HEK293 (cell line): ENCODE measurements around the gene CDH3.

Source experiments
- CTCF ChIA-PET: fragments of 350-600 bp; formaldehyde crosslinking; extraction: SDS; loops from one replicate; lab custom pipeline; 2021; ENCODE audit warnings: antibody characterized with exemption; lab: Yijun Ruan, JAX
- POLR2A ChIA-PET: fragments of 300-600 bp; formaldehyde crosslinking; extraction: SDS; loops from one replicate; lab custom pipeline; 2020; ENCODE audit warnings: antibody characterized with exemption, inconsistent platforms; lab: Yijun Ruan, JAX
- H3K27ac ChIP-seq: fragments of 200-500 bp; sonication (Bioruptor generic); 2 replicates; pipeline ENCODE4 v1.5.1; 2014; ENCODE audit warnings: low read depth, low read length, control low read depth, inconsistent platforms; ENCODE audit errors: extremely low read depth
- H3K36me3 ChIP-seq, 2 experiments: fragments of 200-500 bp in 1 of 2; sonication (Bioruptor generic) in 1 of 2; 1 replicate in 1 of 2; 2 replicates in 1 of 2; pipeline ENCODE4 v1.5.1; 2014 to 2017; ENCODE audit warnings: inconsistent platforms in 2 of 2, low read length in 2 of 2; ENCODE audit not compliant: control insufficient read depth in 2 of 2, insufficient read depth in 1 of 2
- H3K4me1 ChIP-seq: fragments of 200-500 bp; sonication (Bioruptor generic); 2 replicates; pipeline ENCODE4 v1.5.1; 2014; ENCODE audit warnings: mild to moderate bottlenecking, low read length, inconsistent platforms; ENCODE audit not compliant: control insufficient read depth, insufficient read depth
- H3K4me3 ChIP-seq: 2 replicates; pipeline ENCODE4 v1.5.1; 2011; ENCODE audit warnings: low read depth, mild to moderate bottlenecking, control low read depth, low read length, moderate library complexity
- H3K9me3 ChIP-seq: fragments of 200-500 bp; sonication (Bioruptor generic); 2 replicates; pipeline ENCODE4 v1.5.1; 2014; ENCODE audit warnings: low read depth, low read length, inconsistent platforms; ENCODE audit not compliant: control insufficient read depth, insufficient read depth
- GLI4 ChIP-seq: fragments of 450-650 bp; formaldehyde crosslinking; IDR thresholded peaks from 2 replicates; pipeline ENCODE4 v1.5.1; 2016; ENCODE audit warnings: missing biosample characterization, missing genetic modification characterization
- HOXA7 ChIP-seq: sonication (generic); formaldehyde crosslinking; IDR thresholded peaks from 2 replicates; pipeline ENCODE4 v1.8.1; 2022; ENCODE audit warnings: missing genetic modification reagents, borderline replicate concordance
- ZNF10 ChIP-seq: fragments of 450-650 bp; formaldehyde crosslinking; IDR thresholded peaks from 2 replicates; pipeline ENCODE4 v1.5.1; 2017; ENCODE audit warnings: missing biosample characterization, missing genetic modification characterization
- ZNF2 ChIP-seq: fragments of 450-650 bp; formaldehyde crosslinking; IDR thresholded peaks from 2 replicates; pipeline ENCODE4 v1.5.1; 2016; ENCODE audit warnings: missing biosample characterization, missing genetic modification characterization
- ZNF302 ChIP-seq: fragments of 450-650 bp; formaldehyde crosslinking; IDR thresholded peaks from 2 replicates; pipeline ENCODE4 v1.5.1; 2016; ENCODE audit warnings: missing biosample characterization, missing genetic modification characterization, low read depth
- TF ChIP-seq, protein P1 (sequence below): fragments of 450-650 bp; formaldehyde crosslinking; IDR thresholded peaks from 2 replicates; pipeline ENCODE4 v1.5.1; 2016; ENCODE audit warnings: missing biosample characterization, missing genetic modification characterization
- TF ChIP-seq, protein P2 (sequence below): fragments of 450-650 bp; formaldehyde crosslinking; IDR thresholded peaks from 2 replicates; pipeline ENCODE4 v1.5.1; 2016; ENCODE audit warnings: missing biosample characterization, missing genetic modification characterization
- TF ChIP-seq, protein P3 (sequence below): fragments of 450-650 bp; formaldehyde crosslinking; IDR thresholded peaks from 2 replicates; pipeline ENCODE4 v1.5.1; 2016; ENCODE audit warnings: missing biosample characterization, missing genetic modification characterization, borderline replicate concordance
- TF ChIP-seq, protein P4 (sequence below): fragments of 450-650 bp; formaldehyde crosslinking; IDR thresholded peaks from 2 replicates; pipeline ENCODE4 v1.5.1; 2017; ENCODE audit warnings: missing biosample characterization, missing genetic modification characterization
- TF ChIP-seq, protein P5 (sequence below): fragments of 450-650 bp; formaldehyde crosslinking; IDR thresholded peaks from 2 replicates; pipeline ENCODE4 v1.5.1; 2016; ENCODE audit warnings: missing biosample characterization, missing genetic modification characterization
- TF ChIP-seq, protein P6 (sequence below): fragments of 450-650 bp; formaldehyde crosslinking; IDR thresholded peaks from 2 replicates; pipeline ENCODE4 v1.5.1; 2016; ENCODE audit warnings: missing biosample characterization, missing genetic modification characterization, borderline replicate concordance
- TF ChIP-seq, protein P7 (sequence below): fragments of 450-650 bp; formaldehyde crosslinking; IDR thresholded peaks from 2 replicates; pipeline ENCODE4 v1.5.1; 2016; ENCODE audit warnings: missing biosample characterization, missing genetic modification characterization

Gene CDH3

DNA sequence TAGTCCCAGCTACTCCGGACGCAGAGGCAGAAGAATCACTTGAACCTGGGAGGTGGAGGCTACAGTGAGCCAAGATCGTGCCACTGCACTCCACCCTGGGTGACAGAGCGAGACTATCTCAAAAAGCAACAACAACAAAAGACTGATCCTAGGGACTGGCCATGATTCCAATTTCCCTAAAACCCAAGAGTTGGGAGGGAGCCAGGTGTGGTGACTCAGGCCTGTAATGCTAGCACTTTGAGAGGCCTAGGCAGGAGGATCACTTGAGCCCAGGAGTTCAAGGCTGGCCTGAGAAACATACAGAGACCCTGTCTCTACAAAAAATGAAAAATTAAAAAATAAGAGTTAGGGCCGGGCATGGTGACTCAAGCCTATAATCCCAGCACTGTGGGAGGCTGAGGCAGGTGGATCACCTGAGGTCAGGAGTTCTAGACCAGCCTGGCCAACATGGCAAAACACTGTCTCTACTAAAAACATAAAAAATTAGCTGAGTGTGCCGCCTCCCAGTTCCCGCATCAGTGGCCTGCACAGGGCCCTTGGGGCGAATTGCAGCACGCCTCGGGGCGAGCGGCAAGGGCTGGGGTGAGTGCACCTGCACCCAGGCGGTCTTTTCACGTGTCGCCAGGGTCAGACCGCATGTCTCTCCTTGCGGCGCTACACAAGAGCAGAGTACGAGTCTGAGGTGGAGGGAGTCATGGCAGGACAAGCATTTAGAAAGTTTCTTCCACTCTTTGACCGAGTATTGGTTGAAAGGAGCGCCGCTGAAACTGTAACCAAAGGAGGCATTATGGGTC lies 40.8 kb downstream of the CDH3 start (continued):
- TF ChIP-seq, protein P1, sequence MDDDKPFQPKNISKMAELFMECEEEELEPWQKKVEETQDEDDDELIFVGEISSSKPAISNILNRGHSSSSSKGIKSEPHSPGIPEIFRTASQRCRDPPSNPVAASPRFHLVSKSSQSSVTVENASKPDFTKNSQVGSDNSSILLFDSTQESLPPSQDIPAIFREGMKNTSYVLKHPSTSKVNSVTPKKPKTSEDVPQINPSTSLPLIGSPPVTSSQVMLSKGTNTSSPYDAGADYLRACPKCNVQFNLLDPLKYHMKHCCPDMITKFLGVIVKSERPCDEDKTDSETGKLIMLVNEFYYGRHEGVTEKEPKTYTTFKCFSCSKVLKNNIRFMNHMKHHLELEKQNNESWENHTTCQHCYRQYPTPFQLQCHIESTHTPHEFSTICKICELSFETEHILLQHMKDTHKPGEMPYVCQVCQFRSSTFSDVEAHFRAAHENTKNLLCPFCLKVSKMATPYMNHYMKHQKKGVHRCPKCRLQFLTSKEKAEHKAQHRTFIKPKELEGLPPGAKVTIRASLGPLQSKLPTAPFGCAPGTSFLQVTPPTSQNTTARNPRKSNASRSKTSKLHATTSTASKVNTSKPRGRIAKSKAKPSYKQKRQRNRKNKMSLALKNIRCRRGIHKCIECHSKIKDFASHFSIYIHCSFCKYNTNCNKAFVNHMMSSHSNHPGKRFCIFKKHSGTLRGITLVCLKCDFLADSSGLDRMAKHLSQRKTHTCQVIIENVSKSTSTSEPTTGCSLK (tag by site-specific recombination), result no peak
- TF ChIP-seq, protein P2, sequence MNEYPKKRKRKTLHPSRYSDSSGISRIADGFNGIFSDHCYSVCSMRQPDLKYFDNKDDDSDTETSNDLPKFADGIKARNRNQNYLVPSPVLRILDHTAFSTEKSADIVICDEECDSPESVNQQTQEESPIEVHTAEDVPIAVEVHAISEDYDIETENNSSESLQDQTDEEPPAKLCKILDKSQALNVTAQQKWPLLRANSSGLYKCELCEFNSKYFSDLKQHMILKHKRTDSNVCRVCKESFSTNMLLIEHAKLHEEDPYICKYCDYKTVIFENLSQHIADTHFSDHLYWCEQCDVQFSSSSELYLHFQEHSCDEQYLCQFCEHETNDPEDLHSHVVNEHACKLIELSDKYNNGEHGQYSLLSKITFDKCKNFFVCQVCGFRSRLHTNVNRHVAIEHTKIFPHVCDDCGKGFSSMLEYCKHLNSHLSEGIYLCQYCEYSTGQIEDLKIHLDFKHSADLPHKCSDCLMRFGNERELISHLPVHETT (tag by site-specific recombination), result no peak
- TF ChIP-seq, protein P3, sequence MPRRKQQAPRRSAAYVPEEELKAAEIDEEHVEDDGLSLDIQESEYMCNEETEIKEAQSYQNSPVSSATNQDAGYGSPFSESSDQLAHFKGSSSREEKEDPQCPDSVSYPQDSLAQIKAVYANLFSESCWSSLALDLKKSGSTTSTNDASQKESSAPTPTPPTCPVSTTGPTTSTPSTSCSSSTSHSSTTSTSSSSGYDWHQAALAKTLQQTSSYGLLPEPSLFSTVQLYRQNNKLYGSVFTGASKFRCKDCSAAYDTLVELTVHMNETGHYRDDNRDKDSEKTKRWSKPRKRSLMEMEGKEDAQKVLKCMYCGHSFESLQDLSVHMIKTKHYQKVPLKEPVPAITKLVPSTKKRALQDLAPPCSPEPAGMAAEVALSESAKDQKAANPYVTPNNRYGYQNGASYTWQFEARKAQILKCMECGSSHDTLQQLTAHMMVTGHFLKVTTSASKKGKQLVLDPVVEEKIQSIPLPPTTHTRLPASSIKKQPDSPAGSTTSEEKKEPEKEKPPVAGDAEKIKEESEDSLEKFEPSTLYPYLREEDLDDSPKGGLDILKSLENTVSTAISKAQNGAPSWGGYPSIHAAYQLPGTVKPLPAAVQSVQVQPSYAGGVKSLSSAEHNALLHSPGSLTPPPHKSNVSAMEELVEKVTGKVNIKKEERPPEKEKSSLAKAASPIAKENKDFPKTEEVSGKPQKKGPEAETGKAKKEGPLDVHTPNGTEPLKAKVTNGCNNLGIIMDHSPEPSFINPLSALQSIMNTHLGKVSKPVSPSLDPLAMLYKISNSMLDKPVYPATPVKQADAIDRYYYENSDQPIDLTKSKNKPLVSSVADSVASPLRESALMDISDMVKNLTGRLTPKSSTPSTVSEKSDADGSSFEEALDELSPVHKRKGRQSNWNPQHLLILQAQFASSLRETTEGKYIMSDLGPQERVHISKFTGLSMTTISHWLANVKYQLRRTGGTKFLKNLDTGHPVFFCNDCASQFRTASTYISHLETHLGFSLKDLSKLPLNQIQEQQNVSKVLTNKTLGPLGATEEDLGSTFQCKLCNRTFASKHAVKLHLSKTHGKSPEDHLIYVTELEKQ, result no peak
- TF ChIP-seq, protein P4, sequence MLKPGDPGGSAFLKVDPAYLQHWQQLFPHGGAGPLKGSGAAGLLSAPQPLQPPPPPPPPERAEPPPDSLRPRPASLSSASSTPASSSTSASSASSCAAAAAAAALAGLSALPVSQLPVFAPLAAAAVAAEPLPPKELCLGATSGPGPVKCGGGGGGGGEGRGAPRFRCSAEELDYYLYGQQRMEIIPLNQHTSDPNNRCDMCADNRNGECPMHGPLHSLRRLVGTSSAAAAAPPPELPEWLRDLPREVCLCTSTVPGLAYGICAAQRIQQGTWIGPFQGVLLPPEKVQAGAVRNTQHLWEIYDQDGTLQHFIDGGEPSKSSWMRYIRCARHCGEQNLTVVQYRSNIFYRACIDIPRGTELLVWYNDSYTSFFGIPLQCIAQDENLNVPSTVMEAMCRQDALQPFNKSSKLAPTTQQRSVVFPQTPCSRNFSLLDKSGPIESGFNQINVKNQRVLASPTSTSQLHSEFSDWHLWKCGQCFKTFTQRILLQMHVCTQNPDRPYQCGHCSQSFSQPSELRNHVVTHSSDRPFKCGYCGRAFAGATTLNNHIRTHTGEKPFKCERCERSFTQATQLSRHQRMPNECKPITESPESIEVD (tag by site-specific recombination), result no peak
- TF ChIP-seq ZNF10 (no peak), ZNF2 (tag by site-specific recombination) (no peak)
- TF ChIP-seq, protein P5, sequence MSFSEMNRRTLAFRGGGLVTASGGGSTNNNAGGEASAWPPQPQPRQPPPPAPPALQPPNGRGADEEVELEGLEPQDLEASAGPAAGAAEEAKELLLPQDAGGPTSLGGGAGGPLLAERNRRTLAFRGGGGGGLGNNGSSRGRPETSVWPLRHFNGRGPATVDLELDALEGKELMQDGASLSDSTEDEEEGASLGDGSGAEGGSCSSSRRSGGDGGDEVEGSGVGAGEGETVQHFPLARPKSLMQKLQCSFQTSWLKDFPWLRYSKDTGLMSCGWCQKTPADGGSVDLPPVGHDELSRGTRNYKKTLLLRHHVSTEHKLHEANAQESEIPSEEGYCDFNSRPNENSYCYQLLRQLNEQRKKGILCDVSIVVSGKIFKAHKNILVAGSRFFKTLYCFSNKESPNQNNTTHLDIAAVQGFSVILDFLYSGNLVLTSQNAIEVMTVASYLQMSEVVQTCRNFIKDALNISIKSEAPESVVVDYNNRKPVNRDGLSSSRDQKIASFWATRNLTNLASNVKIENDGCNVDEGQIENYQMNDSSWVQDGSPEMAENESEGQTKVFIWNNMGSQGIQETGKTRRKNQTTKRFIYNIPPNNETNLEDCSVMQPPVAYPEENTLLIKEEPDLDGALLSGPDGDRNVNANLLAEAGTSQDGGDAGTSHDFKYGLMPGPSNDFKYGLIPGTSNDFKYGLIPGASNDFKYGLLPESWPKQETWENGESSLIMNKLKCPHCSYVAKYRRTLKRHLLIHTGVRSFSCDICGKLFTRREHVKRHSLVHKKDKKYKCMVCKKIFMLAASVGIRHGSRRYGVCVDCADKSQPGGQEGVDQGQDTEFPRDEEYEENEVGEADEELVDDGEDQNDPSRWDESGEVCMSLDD (tag by site-specific recombination), result no peak

DNA sequence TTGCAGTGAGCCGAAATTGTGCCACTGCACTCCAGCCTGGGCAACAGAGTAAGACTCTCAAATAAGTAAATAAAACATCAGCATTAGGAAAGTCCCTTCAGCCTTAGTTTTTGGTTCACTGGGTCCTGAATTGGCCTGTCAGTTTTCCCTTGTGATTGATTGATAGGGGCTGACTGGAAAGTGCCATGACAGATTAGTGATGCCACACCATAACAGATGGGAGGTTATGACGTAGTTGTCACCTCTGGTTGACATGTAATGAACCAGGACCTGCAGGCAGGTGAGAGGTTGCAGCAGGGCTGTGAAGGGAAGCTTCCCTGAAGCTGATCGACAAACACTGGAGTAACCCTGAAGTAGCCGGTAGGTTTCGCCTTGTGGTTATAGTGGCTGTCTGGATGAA lies 41.8 kb downstream of the CDH3 start:
- ChIA-PET CTCF (interaction anchor here (0.6 to 1.1 kb wide), 2 partner anchors 96 to 187 kb away, joined by 3 to 6 read pairs; no protein-coding TSS in a partner anchor), POLR2A (no interaction called here)
- Histone ChIP-seq H3K27ac (no peak overlapping the region), H3K4me3 (no peak overlapping the region), H3K36me3 (no peaks in the 10 kb centered on the region; a peak in 1 of 3 replicates)
- TF ChIP-seq, protein P6, sequence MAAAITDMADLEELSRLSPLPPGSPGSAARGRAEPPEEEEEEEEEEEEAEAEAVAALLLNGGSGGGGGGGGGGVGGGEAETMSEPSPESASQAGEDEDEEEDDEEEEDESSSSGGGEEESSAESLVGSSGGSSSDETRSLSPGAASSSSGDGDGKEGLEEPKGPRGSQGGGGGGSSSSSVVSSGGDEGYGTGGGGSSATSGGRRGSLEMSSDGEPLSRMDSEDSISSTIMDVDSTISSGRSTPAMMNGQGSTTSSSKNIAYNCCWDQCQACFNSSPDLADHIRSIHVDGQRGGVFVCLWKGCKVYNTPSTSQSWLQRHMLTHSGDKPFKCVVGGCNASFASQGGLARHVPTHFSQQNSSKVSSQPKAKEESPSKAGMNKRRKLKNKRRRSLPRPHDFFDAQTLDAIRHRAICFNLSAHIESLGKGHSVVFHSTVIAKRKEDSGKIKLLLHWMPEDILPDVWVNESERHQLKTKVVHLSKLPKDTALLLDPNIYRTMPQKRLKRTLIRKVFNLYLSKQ, result no peak
- TF ChIP-seq, protein P7, sequence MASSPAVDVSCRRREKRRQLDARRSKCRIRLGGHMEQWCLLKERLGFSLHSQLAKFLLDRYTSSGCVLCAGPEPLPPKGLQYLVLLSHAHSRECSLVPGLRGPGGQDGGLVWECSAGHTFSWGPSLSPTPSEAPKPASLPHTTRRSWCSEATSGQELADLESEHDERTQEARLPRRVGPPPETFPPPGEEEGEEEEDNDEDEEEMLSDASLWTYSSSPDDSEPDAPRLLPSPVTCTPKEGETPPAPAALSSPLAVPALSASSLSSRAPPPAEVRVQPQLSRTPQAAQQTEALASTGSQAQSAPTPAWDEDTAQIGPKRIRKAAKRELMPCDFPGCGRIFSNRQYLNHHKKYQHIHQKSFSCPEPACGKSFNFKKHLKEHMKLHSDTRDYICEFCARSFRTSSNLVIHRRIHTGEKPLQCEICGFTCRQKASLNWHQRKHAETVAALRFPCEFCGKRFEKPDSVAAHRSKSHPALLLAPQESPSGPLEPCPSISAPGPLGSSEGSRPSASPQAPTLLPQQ (tag by site-specific recombination), result no peak
- no peak for TF ChIP-seq HOXA7 (CRISPR knock-in tag)
- no peak for TF ChIP-seq GLI4
- no peak for TF ChIP-seq ZNF302 (tag by site-specific recombination)
- TF ChIP-seq, all 188 proteins: peak for 0
- Histone ChIP-seq H3K4me1 (no peaks in the 10 kb centered on the region), H3K9me3 (no peaks in the 10 kb centered on the region)
